GM12878 (cell line): ENCODE measurements around the gene TMEM170B.

Experiments
- CTCF ChIP-seq, 3 experiments: IDR thresholded peaks in 2 of 3; conservative IDR thresholded peaks in 1 of 3; 2 replicates each; pipeline ENCODE4 v1.5.1; 2011; ENCODE audit warnings: low read depth in 3 of 3, low read length in 3 of 3, mild to moderate bottlenecking in 3 of 3, control low read depth in 2 of 3, moderate library complexity in 2 of 3, inconsistent platforms in 1 of 3, mixed read lengths in 1 of 3; ENCODE audit not compliant: control insufficient read depth in 2 of 3, insufficient read depth in 1 of 3; ENCODE audit errors: extremely low read depth in 1 of 3
- EZH2 ChIP-seq: IDR thresholded peaks from 2 replicates; pipeline ENCODE4 v1.6.1; 2012; ENCODE audit warnings: low read depth, mild to moderate bottlenecking, control low read depth, inconsistent platforms, low read length, borderline replicate concordance; ENCODE audit not compliant: control insufficient read depth
- SPI1 ChIP-seq: IDR thresholded peaks from 2 replicates; pipeline ENCODE4 v1.6.1; 2011; ENCODE audit warnings: low read depth, mild to moderate bottlenecking, low read length, moderate library complexity, borderline replicate concordance; ENCODE audit not compliant: insufficient read depth

GRCh38 chr6:11490996-11491395 lies 46.6 kb upstream of the TMEM170B start:
- TF ChIP-seq SPI1 (no peak), EZH2 (no peak), CTCF (IDR thresholded peaks at IDR 0.05 in 2 of 3, conservative IDR thresholded peaks at IDR 0.05 in 1 of 3; ENCODE audit: control insufficient read depth in 2 of 3, extremely low read depth in 1 of 3, insufficient read depth in 1 of 3, low read depth in 3 of 3, low read length in 3 of 3) (no peak)
